Fibroblast of villous mesenchyme (primary cell): ENCODE results near the gene LMF1. TPM values are rescaled to one million over a fixed set of nuclear protein-coding genes. Genes with fewer than 3 reads are reported as not detected.
"Not testable (repeated sequence)": the region's sequence is repeated elsewhere in the genome, so short reads cannot be mapped to it uniquely, and the experiment has no call there.

Experiments used
- DNase-seq: peaks from one replicate; pipeline ENCODE4 v3.0.0-alpha.2; 2010; ENCODE audit warnings: low read depth
- H3K4me3 ChIP-seq: 2 replicates; pipeline ENCODE4 v1.5.1; 2011; ENCODE audit warnings: low read depth, mild to moderate bottlenecking, low read length
- CTCF ChIP-seq: IDR thresholded peaks from 2 replicates; pipeline ENCODE4 v1.5.1; 2012; ENCODE audit warnings: low read depth, mild to moderate bottlenecking, low read length; ENCODE audit not compliant: insufficient read depth
- total RNA-seq: library from RNA; depleted of rRNA; stranded (reverse); fragments of >200 nt; gene quantifications from 2 replicates; pipeline ENCODE4 v1.2.3, GENCODE V29; 2012

The LMF1 gene
- total RNA-seq, 1 donor, result 13.0 TPM

GRCh38 chr16:886084-886543 lies 84.7 kb downstream of the LMF1 start:
- DNase-seq, result no peak
- no peak overlapping the region for H3K4me3 ChIP-seq
- TF ChIP-seq CTCF, result no peak

- no peak for TF ChIP-seq CTCF
- H3K4me3 ChIP-seq, result no peak overlapping the region
- no peak for DNase-seq
These were observed 85.4 kb downstream of the LMF1 start for GRCh38 chr16:885391-885790.

- TF ChIP-seq CTCF, result no peak
- DNase-seq, result no peak
- H3K4me3 ChIP-seq, result no peak overlapping the region
These were observed 86.6 kb downstream of the LMF1 start for GRCh38 chr16:884232-884631.

- TF ChIP-seq CTCF, result no peak
- no peak overlapping the region for H3K4me3 ChIP-seq
- DNase-seq, result no peak
These were observed 87.0 kb downstream of the LMF1 start for GRCh38 chr16:883781-884180.

- no peak for TF ChIP-seq CTCF
These were observed 87.4 kb downstream of the LMF1 start for GRCh38 chr16:883340-883739.

GRCh38 chr16:882671-883070 lies 88.1 kb downstream of the LMF1 start:
- DNase-seq, result not testable (repeated sequence)

More at GRCh38 chr16:883340-883739, 87.4 kb downstream of the LMF1 start:
- no peak overlapping the region for H3K4me3 ChIP-seq
- no peak for DNase-seq

GRCh38 chr16:882256-882655 lies 88.5 kb downstream of the LMF1 start:
- no peak for TF ChIP-seq CTCF
- H3K4me3 ChIP-seq, result no peak overlapping the region
- no peak for DNase-seq

More at GRCh38 chr16:882671-883070, 88.1 kb downstream of the LMF1 start:
- not testable (repeated sequence) for H3K4me3 ChIP-seq
